HG02759 (cell line): ENCODE data around the gene FNIP1.
"Not testable (repeated sequence)": the region's sequence is repeated elsewhere in the genome, so short reads cannot be mapped to it uniquely, and the experiment has no call there.

Experiments used
- ATAC-seq: cut with Tn5 transposase; IDR thresholded peaks from one replicate; pipeline ENCODE4 v1.9.1; 2021; ENCODE audit warnings: mild to moderate bottlenecking, moderate library complexity; ENCODE audit not compliant: unreplicated experiment

FNIP1 gene

DNA sequence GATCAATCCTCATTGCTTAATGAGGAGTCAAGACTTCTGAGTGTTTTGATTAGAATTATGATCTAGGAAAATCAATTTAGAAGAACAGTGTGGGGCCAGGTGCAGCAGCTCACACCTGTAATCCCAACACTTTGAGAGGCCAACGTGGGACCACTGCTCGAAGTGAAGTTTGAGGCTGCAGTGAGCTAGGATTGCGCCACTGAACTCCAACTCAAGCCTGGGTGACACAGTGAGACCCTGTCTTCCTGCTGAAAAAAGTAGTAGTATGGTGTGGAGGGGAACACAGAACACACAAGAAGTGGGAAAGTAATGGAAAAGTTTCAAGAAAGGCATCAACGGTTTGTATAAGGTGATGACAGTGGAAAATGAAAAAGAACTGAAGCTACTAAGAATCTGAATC lies 9.1 kb downstream of the FNIP1 start:
- no peak for ATAC-seq

DNA sequence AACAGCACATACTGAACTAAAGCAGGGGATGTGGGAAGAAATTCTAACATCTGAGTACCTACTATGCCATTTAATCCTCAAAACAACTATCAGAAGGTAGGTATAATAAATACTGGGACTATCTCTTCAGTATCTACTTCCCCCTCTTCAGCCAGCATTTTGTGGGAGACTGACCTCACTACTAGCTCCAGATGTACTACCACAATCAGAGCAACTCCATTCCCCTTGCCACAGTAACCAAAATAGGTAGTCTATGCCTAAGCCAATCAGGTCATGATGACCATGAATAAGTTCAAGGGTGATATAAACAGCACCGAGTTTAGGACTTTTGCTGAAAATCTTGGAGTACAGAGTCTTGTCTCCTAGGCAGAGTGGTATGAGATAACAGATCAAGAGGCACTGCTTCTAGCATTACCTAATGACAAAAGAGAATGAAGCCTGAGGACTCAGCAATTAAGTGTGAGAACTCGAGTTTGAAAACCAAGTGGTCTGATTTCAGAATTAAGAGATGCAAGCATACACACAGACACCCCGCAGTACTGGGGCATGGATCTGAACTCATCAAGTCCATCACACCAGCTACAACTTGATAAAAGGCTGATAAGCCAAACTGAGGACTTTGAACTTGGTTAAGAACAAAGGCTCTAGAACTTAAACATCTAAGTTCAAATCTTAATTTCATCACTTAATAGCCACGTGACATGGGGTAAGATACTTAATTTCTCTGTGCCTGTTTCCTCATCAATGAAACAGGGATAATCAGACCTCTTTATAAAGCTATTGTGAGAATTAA lies 9.7 kb downstream of the FNIP1 start:
- no peak for ATAC-seq

DNA sequence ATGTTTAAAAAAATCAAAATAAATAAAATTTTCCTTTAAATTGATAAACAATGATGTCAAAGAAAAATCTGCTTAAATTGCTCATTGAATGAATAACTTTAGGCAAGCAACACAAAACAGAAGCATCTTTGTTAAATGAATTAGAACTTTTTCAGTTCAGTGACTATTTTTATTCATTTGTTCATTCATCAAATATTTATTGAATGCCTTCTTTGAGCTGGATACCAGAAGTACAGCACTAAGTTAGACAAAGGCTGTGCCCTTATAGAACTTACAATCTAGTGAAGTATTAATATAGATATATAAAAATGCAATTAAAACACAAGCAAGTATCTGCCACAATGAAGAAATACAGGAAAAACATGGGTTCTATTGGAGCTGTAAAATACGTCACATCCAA lies 10.8 kb downstream of the FNIP1 start:
- ATAC-seq: no peak

DNA sequence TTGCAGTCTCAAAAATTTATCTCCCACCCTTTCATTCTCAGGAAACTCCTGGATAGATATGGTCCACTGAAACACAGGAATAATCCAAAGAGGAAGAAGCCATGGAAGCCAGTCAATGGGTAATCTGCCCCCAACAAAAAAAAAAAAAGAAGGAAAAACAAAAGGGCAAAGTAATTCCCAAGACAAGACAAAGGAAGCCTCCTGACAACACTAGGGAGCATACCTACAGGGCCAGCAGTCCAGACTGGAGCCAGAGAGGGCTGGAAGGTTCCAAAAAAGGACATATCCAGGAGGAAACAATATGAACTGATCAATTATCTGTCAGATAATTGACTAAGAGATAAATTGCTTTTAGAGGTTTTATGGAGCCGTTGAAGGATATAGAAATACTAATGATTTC lies 12.9 kb downstream of the FNIP1 start:
- no peak for ATAC-seq

DNA sequence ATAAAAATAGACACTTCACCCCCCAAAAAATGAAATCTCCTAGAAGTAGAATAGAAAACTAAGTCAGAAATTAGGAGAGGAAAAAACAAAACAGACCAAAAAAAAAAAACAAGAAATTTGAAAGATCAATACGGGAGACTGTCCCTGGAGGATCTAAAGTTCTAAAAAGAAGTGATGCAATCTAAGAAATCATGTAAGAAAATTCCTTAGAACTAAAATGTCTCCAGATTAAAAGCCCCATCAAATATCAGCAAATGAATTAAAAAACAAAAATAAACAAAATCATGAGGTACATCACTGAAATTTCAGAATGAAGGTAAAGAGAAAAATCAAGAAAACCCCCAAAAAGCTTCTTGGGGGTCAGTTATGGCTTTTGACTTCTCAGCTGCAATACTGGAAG lies 13.5 kb downstream of the FNIP1 start:
- no peak for ATAC-seq

DNA sequence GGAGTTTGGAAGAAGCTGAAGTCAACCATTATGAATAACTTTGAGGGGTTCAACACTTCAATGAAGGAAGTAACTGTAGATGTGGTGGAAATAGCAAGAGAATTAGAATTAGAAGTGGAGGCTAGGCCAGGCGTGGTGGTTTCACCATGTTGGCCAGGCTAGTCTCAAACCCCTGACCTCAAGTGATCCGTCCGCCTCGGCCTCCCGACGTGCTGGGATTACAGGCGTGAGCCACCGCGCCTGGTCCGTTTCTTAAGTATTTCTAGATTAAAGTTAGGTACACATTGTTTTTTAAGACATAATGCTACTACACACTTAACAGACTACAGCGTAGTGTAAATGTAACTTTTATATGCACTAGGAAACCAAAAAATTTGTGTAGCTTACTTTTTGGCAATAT lies 14.1 kb downstream of the FNIP1 start:
- ATAC-seq: no peak

DNA sequence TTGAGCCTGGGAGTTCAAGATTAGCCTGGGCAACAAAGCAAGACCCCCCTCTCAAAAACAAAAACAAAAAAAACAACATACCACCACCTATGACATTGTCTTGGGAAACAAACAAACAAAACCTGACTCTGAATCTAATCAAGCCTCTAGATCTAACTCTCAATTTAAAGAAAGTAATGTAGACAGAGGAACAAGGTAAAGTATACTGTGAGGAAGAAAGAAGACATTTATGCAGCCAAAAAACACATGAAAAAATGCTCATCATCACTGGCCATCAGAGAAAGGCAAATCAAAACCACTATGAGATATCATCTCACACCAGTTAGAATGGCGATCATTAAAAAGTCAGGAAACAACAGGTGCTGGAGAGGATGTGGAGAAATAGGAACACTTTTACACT lies 18.7 kb downstream of the FNIP1 start:
- ATAC-seq: not testable (repeated sequence)

DNA sequence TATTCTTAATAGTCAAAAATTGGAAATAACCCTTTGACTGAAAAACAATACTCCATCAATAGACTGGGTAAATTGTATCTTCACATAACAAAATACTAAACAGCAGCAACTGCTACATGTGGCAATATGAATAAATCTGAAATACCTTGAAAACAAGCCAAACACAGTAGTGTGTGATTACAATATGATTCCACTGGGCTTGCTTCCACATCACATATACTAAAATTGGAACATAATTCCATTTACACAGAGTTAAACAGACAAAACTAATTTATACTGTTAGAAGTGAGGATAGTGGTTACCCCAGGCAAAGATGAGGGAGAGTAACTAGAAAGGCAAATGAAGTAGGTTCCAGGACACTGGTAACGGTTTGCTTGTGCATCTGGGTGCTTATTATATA lies 20.4 kb downstream of the FNIP1 start:
- no peak for ATAC-seq

DNA sequence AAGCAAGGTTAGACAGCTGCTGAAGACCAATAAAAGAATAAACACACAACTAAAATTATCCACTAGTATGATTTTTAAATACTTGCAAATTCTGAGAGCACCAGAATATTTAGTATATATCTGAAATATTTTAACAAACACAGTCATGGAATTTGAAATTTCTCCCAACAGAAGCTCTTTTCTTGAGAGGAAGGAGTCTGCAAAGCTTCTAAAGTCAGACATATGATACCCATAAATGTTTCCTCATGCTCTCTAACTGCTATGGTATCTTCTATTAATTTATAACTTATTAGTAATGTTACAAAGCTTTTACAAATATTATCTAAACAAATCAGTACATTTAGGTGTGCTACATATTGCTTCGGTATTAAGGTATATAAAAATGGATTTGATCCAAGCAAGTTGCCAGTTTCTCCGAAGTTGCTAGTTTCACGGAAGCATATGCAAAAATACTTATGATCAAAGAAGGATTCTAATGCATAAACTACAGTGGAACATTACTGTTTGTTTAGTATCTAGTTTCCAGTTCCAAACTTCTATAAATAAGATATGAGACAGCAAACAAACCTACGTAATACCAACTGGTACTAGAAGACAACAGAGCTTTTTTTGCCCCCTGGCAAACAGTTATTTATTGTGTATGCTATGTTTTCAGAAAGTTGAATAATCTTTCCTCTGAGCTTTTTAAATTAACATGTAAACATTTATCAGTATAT lies 22.0 kb downstream of the FNIP1 start:
- no peak for ATAC-seq

DNA sequence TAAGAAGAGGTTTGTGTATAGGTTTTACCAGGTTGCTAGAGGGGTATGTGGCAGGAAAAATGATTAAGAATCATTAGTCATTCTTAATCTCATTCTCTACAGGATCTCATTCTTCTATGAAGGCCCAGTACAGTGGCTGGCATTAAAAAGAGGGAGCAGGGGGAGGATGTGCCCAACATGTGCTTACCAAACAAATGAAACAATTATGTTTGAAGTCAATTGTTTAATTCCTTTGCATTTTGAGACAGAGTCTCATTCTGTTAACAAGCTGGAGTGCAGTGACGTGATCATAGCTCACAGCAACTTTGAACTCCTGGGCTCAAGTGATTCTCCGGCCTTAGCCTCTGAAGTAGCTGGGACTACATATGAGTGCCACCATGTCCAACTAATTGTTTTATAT lies 23.0 kb downstream of the FNIP1 start:
- ATAC-seq: no peak

DNA sequence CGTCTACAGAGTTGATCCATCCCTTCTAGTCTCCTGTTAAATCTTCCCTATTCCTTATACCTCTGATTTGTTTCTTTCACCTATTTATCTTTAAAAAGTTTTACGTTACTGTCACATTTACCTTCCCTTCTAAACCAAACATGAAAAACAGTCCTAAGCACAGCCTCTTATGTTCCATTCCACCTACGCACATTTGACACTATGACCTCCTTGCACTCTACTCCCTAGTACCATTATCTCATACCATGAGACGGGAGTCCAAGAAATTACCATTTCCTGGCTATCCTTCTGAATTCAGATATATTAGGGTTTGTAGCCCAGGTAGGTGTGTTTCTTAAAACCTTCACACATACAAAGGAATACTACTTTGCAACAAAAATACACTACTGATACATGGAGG lies 25.1 kb downstream of the FNIP1 start:
- no peak for ATAC-seq

DNA sequence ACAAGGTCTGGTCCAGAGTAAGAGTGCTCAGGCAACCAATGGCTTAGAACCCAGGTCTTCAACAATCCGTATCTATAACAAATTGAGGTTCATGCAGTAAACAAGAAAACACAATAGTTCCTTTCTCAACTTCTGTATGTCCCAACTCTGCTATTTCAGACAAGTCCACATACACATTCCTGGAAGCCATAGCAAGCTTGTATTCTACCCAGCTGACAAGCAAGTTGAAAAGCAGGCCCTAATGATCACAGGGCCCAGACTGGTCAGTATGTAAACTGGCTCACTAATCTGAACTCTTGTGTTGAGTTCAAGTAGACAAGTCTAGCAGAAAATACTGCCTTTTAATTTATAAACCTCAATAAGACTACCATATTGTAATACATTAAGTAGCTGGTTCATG lies 26.9 kb downstream of the FNIP1 start:
- no peak for ATAC-seq

DNA sequence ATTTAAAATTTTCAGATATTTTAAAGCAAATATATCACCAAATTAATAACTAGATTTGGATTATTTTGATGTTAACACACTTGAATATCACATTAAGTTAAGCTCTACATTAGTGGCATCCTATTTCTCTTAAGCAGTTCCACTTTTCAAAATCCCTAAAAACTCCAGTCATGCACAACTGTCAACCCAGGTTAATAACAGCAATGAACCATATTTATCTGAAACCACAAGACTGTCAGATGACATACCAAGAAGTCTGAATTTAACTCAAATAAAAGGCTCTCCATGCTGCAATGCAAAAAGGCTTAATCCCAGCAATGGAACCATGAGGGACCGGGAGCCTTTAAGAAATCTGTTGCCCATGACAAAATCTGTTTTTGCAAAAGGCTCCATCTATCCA lies 27.5 kb downstream of the FNIP1 start:
- ATAC-seq: no peak

DNA sequence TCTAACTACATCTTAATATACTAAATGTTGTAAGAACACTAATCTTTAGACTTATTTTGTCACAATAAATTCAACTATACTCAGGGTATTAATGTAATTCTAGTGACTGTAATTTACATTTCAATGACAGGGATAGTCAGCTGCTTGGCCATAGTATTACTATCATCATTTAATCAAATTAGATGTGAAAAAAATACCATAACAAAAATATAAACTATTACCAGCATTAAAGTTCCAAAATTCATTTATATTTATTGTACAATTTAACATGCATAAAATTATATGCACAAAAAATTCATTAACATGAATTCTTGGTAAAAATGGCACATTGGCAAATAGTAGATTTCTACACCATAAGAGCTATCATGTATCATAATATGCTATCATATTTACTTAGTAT lies 28.9 kb downstream of the FNIP1 start:
- no peak for ATAC-seq

DNA sequence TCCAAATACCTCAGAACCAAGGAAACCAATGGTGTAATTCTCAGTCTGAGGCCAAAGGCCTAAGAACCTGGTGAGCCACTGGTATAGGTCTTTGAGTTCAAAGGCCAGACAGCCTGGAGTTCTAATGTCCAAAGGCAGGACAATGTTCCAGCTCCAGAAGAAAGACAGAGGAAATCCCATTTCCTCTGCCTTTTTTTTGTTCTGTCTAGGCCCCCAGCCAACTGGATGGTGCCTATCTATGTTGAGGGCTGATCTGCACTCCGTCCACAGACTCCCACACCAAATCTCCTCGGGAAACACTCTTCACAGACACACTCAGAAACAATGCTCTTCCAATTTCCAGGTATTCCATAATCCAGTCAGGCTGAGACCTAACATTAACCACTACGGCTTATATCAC lies 30.1 kb downstream of the FNIP1 start:
- ATAC-seq: no peak

DNA sequence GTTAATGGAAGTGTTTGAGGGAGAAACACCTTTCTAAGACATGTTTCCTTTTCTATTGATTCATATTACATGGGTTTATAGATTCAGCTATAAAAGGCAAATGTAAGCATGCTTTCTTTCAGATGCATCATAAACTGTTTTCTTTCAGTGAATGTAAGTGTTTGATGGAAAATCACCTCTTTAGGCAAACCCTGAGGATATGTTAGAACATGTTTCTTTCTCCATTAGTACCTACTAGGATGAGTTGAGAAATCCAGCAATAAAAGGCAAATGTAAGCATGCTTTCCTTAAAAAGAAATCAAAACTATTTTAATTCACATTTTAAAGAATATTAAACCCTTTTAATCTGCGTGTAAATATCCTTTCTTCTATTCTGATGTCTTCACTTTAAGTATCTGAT lies 31.6 kb downstream of the FNIP1 start:
- no peak for ATAC-seq

DNA sequence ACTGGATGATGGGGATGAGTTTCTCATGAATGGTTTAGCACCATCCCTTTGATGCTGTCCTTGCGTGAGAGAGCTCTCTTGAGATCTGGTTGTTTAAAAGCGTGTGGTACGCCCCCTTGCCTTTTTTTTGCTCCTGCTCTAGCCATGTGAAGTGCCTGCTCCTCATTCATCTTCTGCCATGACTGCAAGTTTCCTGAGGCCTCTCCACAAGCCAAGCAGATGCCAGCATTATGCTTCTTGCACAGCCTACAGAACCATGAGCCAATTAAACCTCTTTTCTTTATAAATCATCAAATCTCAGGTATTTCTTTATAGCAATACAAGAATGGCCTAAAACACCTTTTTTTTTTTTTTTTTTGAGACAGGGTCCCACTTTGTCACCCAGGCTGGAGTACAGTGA lies 32.8 kb downstream of the FNIP1 start:
- no peak for ATAC-seq

DNA sequence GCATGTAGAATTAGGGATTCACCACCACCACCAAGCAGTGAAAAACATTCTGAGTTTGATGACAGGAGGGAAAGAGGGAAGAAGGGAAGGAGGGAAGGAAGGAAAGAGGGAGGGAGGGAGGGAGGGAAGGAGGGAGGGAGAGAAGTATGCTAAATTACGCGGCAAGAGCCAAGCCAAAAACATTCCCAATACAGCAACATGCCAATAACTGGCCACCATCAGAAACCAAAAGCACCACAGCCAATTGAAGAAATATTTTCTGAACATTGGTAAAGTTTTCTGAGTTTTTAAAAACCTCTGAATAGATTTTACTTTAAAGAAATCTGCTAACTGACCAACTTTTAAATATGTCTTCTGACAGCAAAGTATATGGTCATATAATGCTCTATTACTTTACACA lies 36.0 kb downstream of the FNIP1 start:
- no peak for ATAC-seq

DNA sequence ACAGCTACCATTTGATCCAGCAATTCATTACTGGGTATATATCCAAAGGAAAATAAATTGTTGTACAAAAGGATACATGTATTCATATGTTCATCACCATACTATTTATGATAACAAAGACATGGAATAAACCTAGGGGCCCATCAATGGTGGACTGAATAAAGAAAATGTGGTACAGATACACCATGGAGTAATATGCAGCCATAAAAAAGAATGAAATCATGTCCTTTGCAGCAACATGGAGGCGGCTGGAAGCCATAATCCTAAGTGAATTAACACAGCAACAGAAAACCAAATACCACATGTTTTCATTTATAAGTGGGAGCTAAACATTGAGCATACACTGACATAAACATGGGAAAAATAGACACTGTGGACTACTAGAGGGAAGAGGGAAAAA lies 37.1 kb downstream of the FNIP1 start:
- no peak for ATAC-seq

DNA sequence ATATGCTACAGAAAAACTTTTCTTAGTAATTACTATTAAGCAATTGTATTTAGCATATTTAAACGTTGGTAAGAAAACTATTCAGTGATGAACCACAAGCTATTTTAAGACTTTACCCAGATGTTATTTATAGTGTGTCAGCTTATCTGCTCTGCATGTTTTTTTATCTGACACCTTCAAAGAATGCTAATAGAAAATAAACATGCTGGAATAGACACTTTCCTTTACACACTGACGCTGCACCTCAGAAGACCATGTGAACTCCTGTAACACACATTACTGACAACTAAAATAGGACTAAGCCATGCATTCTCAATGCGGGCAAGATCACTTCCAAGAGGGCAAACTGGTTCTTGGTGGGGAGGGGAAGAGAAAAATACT lies 38.3 kb downstream of the FNIP1 start:
- ATAC-seq: no peak

DNA sequence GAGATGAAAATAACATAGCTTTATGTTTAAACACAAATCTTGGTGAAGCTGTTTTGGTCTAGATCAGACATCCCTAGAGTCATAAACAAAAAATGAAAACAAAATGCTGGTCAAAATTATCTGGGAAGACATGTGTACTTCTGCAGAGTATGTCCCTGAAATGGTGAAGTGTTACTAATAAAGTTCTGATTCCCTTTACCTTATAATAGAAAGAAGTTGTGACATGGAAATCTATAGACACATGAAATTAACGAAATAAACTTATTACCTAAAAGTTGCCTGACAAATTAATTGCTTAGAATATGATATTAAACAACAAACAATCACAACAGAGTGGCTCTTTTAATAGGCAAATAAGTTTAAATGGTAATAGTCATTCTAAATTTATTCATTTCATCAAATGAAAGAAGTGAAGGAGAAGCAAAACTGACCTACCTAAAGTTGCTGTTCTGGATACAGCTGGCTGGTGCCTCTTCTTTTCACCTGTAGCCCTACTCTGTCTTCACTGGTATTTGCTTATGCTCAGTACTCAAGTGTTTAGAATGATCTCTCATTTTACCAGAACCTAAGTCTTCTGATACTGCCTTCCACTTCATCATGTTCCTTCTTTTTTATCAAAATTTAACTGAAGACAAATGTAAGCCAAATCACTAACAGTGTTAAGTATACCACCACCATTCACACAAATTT lies 38.8 kb downstream of the FNIP1 start:
- ATAC-seq: no peak

DNA sequence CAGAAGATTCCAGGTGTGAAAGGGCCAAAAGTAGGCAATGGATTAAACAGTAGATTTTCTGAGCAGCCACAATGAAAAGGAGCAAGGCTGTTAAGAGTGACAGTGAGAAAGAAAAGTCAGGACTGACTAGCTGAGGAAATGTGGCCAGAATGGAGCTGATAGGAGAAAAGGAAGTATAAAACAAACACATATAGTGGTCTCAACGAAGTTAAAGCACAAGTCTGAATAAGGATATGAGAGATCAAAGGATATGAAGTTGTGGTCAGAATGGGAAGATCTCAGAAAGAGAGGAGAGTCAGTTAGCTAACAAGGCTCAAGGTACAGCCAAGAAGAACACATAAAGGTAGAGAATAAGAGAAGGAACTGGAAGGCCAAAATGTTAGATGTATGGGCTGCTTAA lies 39.9 kb downstream of the FNIP1 start:
- ATAC-seq: no peak
